ENCODE measurements around the gene CAB39L. TPM values are rescaled to one million over a fixed set of nuclear protein-coding genes. Genes with fewer than 3 reads are reported as not detected.

Gene CAB39L
- total RNA-seq = 83.6 TPM

DNA sequence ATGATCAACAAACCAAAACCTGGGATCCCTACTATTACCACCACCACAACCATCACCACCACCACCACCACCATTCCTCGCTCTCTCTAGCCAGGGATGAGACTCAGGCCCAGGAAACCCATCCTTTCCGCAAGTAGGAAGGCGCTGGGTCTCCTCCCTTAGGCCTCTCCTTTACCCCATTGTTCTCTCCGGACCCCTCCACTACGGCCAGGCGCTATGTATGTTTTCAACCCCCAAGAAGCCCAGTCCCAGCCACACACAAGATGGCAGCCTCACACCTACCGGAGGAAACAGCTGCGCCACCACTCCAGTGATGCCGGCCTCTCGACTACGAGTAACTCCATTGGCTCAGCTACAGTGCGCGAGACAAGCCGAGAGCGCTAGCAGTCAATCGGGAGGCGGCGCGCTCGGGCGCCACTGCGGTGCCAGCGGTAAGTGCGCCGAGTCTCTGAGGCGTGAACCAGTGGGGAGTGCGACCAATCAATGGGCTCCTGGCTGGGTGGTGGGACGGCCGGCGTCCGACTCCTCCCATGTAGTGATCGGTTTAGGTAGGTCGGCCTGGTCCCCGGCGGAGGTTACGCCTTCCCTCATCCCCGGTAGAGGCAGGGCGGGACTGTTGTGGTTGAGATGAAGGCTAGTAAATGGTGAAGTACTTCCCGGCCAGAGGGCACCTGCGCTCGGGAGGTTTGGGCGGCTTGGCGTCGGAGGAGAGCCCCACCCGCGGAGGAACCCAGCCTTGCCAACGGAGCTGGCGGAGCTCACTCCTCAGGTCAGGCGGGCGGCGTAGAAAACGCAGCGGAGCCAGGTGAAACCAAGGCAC lies at the start of gene CAB39L, which contains the start of gene SETDB2:
TSS of gene CAB39L (minus strand) at position 361 of the 820 bp plus-strand sequence. CDS start 61,154 bp downstream, outside the sequence.
TSS of gene SETDB2 (plus strand) at position 571 of the 820 bp plus-strand sequence. CDS start 7,620 bp downstream, outside the sequence.
- intact Hi-C loops (cut with DNase I) = no loop called here
- peak; percentile 99 for DNase-seq (ENCODE audit: low spot score)
- peak; percentile 98 for ATAC-seq

DNA sequence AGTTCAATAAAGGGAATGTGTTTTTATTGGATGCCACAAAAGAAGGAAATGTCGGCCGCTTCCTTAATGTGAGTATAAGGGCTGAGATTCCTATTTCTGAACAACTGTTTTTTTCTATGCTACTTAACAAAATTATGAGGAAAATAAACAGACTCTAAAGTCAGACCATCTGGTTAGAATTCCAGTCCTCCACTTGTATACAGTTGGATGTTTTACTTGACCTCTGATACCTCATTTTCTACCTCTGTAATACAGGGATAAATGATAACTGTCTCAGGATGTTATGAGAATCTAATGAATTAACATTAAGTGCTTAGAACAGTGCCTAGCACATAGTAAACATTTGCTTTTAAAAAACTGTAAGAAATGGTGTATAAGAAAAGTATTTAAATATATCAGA lies 44.7 kb upstream of the CAB39L start:
- ATAC-seq = no peak
- intact Hi-C loops (cut with DNase I) = no loop called here
- DNase-seq (ENCODE audit: low spot score) = no peak

DNA sequence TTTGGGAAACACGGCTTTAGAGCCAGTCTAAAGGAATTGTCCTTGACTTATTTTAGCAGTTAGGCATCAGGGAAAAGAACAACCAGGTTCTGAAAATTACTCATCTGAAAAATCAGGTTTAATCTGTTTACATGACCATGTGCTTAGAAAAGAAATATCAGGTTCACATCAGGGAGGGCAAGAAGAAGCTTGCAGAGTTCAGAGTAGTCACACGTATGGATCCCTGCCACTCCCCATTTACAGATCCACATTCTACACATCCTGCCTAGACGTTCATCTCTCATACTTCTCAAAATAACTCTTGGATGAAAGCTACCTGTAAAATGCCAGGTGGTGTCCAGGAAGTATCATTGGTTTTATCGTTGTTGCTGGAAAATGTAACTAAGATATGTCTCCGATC lies 37.9 kb upstream of the CAB39L start:
- ATAC-seq (no peak), DNase-seq (ENCODE audit: low spot score) (no peak)
- intact Hi-C loops (cut with DNase I) = no loop called here

DNA sequence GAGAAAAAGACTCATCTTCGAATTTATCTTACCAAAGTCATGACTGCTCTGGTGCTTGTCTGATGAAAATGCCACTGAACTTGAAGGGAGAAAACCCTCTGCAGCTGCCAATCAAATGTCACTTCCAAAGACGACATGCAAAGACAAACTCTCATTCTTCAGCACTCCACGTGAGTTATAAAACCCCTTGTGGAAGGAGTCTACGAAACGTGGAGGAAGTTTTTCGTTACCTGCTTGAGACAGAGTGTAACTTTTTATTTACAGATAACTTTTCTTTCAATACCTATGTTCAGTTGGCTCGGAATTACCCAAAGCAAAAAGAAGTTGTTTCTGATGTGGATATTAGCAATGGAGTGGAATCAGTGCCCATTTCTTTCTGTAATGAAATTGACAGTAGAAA lies 32.7 kb upstream of the CAB39L start:
- DNase-seq (ENCODE audit: low spot score) (no peak), ATAC-seq (no peak)
- intact Hi-C loops (cut with DNase I) = no loop called here

DNA sequence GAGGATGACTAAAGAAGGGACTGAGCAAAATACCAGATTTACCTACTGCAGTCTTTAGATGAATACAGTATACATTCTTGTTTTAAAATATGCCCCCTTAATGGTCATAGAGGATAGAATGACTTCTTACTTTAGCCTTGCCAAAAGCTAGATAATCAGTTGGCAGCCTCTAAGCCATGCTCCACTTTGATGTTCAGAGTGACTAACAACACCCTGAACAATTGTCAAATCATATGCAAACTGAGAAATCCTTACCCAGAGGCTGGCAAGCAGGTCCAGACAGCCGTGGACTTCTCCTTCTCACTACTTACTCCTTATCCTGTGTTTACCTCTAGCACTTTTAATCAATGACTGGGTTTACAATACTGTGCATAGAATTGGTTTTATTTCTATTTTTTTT lies 28.3 kb upstream of the CAB39L start:
- ATAC-seq = no peak
- intact Hi-C loops (cut with DNase I) = no loop called here
- DNase-seq (ENCODE audit: low spot score) = no peak

DNA sequence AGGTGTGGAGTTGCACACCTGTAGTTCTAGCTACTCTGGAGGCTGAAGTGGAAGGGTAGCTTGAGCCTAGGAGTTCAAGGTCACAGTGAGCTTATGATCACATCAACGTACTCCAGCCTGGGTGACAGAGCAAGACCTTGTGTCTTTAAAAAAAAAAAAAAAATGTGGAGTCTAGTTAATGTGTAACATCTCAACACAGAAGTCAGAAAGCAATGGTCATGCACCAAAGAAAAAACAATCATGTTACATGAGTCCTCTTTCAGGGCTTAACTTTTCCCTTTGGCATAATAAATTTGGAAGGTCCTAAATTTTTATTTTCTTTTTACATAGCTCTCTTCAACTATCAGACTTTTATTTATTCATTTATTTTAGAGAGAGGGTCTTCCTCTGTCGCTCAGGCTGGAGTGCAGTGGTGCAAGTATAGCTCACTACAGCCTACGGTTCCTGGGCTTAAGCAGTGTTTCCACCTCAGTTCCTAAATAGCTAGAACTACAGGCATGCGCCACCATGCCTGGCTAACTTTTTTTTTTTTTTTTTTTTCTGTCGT lies 22.5 kb upstream of the CAB39L start:
- intact Hi-C loops (cut with DNase I) = no loop called here
- ATAC-seq (no peak), DNase-seq (ENCODE audit: low spot score) (no peak)

DNA sequence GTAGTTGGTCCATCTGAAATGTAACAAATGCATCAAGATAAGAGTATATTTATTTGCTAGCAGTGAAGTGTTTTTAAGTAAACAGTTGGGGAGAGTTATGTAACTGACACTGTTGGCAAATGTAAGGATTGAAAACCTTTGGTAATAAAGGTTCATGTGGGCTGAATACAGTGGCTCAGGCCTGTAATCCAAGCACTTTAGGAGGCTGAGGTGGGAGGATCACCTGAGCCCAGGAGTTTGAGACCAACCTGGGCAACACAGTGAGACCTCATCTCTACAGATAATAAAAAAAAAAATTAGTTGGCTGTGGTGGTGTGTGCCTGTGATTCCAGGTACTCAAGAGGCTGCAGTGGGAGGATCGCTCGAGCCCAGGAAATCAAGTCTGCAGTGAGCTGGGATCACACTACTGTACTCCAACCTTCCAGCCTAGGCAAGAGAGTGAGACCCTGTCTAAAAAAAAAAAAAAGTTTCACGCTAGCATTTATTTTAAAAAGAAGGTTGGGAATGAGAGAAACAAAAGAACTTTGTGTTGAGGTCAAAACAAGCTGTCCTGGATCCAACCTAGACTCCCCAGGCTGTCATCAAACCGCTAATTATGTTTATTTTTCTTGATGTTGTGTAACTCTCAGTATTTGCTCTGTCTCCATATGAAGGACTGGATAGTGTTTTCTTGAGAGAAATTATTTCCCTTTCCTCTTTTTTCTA lies 20.9 kb upstream of the CAB39L start:
- intact Hi-C loops (cut with DNase I) = no loop called here
- DNase-seq (ENCODE audit: low spot score) (no peak), ATAC-seq (peak; percentile 97)

DNA sequence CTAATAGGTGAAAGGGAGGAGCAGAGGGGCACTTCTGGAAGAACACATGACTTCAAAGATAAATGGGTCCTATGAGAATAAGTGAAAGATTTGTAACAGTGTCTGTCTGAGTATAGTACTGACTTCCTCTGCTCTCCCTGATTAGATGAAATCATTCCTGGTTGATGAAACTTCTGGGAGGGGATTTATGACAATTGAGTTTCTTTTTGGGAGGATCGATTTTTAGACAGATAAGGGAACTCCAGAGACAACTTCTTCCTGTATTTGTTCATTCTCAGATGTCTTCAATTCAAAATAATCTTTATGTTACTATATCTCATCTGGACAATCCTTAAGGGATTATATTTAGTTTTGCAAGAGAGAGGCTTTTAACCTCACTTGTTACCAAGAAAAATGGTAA lies 20.2 kb upstream of the CAB39L start:
- intact Hi-C loops (cut with DNase I) = no loop called here
- ATAC-seq (no peak), DNase-seq (ENCODE audit: low spot score) (no peak)

DNA sequence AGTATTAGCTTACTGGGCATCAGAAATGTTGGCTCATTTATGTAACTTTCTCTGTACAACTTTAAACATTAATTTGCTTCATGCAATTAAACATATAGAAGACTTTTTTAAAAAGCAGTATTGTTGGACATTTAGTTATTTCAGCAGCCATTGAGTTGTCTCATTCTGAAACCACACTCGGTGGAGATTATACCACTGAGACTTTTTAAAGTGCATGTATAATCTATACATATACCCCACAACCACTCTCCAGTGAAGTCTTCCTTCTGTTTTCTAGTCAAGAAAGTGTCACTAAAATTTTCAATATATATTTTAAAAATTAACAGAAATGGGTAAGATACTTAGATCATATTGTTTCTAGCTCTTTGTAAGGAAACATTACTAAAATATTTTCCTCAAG lies 15.7 kb upstream of the CAB39L start:
- DNase-seq (ENCODE audit: low spot score) (no peak), ATAC-seq (no peak)
- intact Hi-C loops (cut with DNase I) = no loop called here

DNA sequence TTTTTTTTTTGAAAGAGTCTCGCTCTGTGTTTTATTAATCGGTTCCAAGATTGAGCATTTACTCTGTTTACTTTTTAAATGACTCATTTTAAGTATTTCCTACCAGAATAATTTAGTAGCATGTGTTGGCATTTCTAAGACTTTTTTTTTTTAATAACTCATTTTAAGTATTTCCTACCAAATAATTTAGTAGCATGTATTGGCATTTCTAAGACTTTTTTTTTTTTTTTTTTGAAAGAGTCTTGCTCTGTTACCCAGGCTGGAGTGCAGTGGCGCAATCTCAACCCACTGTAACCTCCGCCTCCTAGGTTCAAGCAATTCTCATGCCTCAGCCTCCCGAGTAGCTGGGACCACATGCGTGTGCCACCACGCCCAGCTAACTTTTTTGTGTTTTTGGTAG lies 13.4 kb upstream of the CAB39L start:
- DNase-seq (ENCODE audit: low spot score) (no peak), ATAC-seq (no peak)
- intact Hi-C loops (cut with DNase I) = no loop called here

DNA sequence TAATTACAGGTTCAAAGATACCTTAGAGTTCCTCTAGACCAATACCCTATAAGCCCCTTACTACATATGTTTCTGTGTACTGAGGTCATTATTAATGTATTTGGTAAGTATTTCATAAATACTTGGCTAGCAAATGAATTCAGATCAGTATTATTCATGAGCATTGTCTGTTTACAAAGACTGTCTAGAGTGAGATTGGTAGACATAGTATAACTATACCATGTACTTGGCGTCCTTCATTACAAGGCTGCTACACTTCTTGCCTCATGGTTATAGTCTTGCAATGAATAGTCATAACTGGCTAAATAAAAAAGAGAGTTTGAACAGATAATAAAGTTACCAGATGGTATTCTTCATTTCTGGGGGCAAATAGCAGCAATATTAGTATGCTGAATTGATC lies 12.3 kb upstream of the CAB39L start:
- intact Hi-C loops (cut with DNase I) = no loop called here
- no peak for DNase-seq (ENCODE audit: low spot score)
- ATAC-seq = no peak

DNA sequence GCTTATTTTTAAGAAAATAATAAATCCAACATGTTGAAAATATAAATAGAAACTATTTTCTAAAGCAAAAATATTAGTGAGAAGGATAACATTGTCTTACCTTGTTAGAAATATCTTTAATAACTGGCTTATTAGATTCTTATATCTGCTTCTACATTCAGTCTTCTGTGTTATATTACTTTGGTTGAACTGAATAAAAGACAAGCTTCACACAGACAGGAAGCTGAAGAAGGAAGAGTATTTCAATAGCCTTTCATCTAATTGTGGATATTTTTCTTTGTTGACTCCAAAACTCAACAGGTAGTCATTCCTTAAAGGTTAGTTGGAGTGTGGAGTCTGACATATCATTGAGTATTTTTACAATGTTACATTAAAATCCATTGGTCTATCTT lies 11.1 kb upstream of the CAB39L start:
- ATAC-seq (no peak), DNase-seq (ENCODE audit: low spot score) (no peak)
- intact Hi-C loops (cut with DNase I) = no loop called here

DNA sequence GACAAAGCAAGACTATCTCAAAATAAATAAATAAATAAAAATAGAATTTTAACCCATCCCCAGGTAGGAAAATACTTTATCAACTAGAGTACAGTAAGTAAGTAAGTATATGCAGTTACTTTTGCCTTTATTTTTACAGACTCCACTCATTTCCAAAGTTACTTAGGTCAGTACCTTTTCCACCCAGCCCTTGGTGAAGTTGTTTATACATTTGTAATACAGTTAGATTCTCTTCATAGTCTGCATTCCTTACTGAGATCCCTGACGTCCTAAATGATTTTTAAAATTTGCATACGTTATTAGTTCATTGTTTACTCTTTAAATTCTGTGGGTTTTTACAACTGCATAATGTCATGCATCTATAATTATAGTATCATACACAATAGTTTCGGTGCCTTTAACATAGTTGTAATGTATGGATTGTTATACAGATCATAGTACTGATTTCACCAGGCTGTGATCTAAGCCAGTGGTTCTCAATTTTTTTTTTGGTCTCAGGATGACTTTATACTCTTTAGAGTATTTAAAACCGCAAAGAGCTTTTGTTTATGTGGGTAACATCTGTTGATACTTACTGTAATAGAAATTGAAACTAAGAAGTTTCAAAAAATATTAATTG lies 10.6 kb upstream of the CAB39L start:
- intact Hi-C loops (cut with DNase I) = no loop called here
- DNase-seq (ENCODE audit: low spot score) (no peak), ATAC-seq (peak; percentile 61)

DNA sequence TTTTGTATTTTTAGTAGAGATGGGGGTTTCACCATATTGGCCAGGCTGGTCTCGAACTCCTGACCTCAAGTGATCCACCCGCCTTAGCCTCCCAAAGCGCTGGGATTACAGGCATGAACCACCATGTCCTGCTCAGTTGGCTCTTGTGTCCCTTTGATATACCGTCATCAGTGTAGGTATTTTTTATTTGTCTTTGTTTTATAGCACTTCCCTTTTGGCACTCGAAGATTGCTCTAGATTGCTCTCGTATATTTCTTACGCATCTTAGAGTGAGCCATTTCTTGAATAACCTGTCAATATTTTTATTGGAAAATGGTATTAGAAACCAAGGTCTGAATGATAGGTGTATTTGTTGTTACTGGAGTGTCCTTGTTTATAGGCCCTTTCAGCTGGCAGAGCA lies 9.6 kb upstream of the CAB39L start:
- intact Hi-C loops (cut with DNase I) = no loop called here
- no peak for ATAC-seq

DNA sequence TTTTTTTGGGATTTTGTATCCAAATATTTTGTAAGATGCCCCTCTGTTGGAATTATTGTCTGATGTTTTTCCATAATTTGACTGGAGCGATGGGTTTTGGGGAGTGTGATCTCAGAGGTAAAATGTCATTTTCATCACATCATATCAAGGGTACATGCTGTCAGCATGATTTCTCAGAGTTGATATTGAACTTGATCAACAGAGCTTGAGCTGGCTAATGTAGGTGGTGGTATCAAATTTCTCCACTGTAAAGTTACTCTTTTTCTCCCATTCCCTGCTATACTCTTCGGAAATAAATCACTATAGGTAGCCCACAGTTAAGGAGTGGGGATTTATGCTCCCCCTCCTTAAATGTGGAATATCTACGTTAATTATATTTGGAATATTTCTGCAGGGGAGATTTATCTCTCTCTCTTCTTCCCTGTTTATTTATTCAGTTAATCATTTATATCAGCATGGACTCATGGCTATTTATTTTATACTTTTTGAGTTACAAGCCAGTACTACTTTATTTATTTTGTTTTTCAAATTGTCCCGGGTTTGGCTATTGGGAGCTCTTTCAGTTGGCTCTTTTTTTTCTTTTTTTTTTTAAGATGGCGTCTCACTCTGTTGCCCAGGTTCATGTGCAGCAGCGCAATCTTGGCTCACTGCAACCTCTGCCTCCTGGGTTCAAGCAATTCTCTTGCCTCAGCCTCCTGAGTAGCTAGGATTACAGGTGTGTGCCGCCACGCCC lies 9.0 kb upstream of the CAB39L start:
- DNase-seq (ENCODE audit: low spot score) (no peak), ATAC-seq (no peak)
- intact Hi-C loops (cut with DNase I) = no loop called here

More for the DNA sequence above, 9.6 kb upstream of the CAB39L start:
- DNase-seq (ENCODE audit: low spot score) = no peak

DNA sequence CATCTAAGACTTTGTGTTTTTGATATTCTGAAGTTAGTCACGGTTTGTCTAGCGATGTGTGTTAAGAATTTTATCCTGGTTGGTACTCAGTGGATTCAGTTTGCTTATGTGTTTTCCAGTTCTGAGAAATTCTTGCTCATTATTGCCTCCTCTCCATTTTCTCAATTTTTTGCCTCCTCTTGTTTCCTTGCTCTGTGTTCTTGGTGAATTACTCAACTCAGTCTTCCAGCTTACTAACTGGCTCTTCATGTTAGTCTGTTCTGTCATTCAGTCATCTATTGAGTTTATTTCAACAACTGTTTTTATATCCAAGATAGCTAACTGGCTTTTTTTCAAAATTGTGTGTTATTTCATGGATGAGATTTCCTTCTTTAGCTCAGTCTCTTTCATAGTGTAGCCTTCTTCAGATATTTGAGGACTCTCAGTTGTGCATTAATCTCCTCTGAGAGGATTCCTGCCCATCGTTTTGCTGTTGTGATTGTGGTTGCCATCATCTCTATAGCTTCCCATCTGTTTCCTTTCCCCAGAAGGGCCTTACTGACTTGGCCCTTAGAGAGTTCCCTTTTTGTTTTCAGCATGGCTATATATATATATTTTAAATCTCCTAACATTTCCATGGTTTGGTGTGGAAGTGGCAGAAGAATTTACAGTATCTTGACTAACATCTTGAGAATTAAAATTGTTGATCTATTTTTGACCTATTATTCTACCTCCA lies 6.4 kb upstream of the CAB39L start:
- DNase-seq (ENCODE audit: low spot score) (no peak), ATAC-seq (no peak)
- intact Hi-C loops (cut with DNase I) = no loop called here

DNA sequence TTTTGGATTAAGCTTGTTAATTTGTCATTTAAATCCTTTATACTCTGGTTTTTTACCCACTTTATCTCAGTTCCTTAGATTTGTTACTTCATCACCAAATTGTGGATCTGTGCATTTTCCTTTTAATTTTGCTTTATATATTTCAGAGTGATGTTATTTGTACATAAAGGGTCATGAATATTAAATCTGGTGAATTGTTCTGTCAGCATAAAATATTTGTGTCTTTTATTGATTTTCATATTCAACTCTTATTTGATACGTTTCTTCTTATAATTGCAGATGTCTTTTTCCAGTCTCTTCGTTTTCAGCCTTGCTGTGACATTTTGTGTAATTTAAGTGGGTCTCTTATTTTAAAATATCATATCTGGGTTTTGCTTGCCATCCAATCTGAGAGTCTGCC lies 4.9 kb upstream of the CAB39L start:
- intact Hi-C loops (cut with DNase I) = no loop called here
- ATAC-seq = no peak
- no peak for DNase-seq (ENCODE audit: low spot score)

DNA sequence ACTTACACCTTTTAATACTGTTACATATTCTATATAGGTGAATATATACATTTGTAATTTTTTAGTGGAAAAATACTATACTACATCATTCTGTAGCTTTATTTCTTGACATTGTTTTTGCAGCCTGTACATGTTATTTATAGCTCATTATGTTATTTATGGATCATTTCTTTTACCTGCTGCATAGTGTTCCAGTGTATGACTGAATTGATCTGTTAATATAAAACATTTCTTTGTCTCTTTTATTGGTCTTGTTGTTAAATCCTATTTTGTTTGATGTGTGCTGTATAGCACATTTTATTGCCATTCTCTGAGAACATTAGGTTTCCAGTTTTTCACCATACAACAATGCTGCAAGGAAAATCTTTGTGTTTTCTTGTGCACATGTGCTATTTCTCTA lies 2.6 kb upstream of the CAB39L start:
- ATAC-seq (no peak), DNase-seq (ENCODE audit: low spot score) (no peak)
- intact Hi-C loops (cut with DNase I) = no loop called here

All from sciatic nerve (tissue), 2 donors.